Superior temporal gyrus (tissue), 1 donor: Measurements from ENCODE around the gene C12orf42.

Source experiments
- DNase-seq: peaks from one replicate; pipeline ENCODE4 v3.0.0-alpha.2; 2016; ENCODE audit errors: extremely low spot score

The C12orf42 gene

DNA sequence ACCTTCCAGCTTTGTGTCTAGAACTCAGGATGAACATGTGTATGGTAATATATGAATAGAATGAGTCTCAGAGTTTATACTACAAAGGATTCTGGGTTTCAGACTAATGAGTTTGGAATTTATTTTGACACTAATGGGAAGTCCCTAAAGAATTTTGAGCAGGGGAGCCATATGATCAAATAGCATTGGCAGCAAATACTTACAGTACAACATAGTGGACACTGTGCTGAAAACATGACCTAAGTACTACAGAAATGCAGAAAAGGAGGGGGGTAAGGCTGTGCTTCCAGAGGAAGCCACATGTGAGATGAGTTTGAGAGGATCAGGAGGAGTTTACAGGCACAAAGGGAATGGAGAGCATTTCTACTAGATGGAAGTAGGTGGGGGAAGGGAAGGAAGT, 225.8 kb downstream of the C12orf42 start:
- no peak for DNase-seq

DNA sequence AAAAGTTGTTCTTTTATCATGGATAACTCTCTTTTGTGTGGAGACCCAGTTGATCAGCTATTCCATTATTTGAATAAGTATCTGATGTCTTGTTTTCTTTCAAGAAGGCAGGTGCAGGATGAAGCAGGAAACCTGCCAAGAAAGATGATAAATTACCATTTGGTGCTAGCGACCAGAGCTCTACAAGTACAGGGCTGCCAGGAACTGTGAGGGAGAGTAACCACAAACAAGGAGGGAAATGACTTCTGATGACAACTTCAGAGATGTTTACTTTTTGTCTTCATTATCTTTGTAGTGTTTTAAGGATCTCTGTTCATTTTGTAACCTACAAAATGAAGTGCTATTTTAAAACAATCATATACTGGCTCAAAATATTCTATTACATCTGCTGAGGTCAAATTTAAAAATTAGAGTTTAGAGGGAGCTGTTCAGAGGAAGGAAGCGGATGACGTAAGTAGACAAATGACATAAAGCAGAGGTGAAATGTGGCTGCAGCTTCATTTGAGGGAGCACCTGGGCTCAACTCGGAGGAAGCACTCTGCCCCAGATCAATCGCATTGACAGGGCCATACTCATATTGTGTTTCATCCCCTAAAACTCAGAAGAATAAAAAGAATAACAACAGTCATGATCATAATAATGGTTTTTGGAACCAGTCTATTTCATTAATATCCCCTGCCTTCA, 226.8 kb downstream of the C12orf42 start:
- no peak for DNase-seq

DNA sequence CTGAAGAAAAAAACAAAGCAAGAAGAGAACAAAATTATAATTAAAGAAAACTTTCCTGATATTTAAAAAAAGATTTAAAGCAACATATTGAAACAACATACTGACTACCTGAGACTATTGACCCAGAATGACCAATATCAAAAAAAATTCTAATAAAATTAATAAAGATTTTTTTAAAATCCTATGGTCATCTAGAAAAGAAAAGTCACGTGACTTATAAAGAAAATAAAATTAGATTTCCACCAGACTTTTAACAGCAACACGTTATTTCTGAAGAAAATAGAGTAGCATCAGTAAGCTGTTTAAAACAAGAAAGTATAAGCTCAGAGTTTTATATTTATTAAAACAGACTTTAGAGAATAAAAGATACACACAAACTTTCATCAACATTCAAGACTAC, 238.0 kb downstream of the C12orf42 start:
- DNase-seq = no peak
